Lower lobe of right lung (tissue), 2 donors: Measurements from ENCODE around the gene GPR101. TPM values are rescaled to one million over a fixed set of nuclear protein-coding genes. Genes with fewer than 3 reads are reported as not detected.

ENCODE experiments used
- ATAC-seq, 2 donors: fragments of 200-7000 bp; cut with Tn5 transposase; one replicate each; pipeline ENCODE4 v1.9.1; 2020 to 2022; ENCODE audit warnings: mild to moderate bottlenecking in 2 of 2, moderate library complexity in 2 of 2
- DNase-seq: peaks from one replicate; pipeline ENCODE4 v3.0.0-alpha.2; 2020
- H3K27ac ChIP-seq: fragments of 200-600 bp; one replicate; pipeline ENCODE4 v1.8.0; 2022
- H3K27me3 ChIP-seq: fragments of 200-600 bp; one replicate; pipeline ENCODE4 v1.8.0; 2022; ENCODE audit warnings: low read depth
- H3K36me3 ChIP-seq: fragments of 200-600 bp; one replicate; pipeline ENCODE4 v1.8.0; 2022; ENCODE audit warnings: mild to moderate bottlenecking
- H3K4me1 ChIP-seq: fragments of 200-600 bp; one replicate; pipeline ENCODE4 v1.8.0; 2022
- H3K4me3 ChIP-seq: fragments of 200-600 bp; one replicate; pipeline ENCODE4 v1.8.0; 2022; ENCODE audit warnings: mild to moderate bottlenecking
- H3K9me3 ChIP-seq: fragments of 200-600 bp; one replicate; pipeline ENCODE4 v1.8.0; 2022
- CTCF ChIP-seq: fragments of 200-600 bp; IDR thresholded peaks from one replicate; pipeline ENCODE4 v1.8.0; 2022; ENCODE audit warnings: antibody characterized with exemption, mild to moderate bottlenecking
- intact Hi-C: fragments of 100-400 bp; cut with DNase I; formaldehyde crosslinking; loops from one replicate; pipeline ENCODE4 v1.11.0; 2022
- long read RNA-seq: library from polyadenylated mRNA; unstranded; transcript quantifications from one replicate; pipeline ENCODE4 v2.0.0, GENCODE V29; 2021
- total RNA-seq: library from RNA; stranded (reverse); fragmentation: NEBNext Ultra II Directional; extraction: Animal tissue kit (Norgen Biotek cat#: 25700); gene quantifications from one replicate; pipeline ENCODE4 v1.2.1, GENCODE V29; 2021
- donor health status: DM: no; HTN: yes; CAD: no; lungs with severe emphysema.

The GPR101 gene
- total RNA-seq: not detected
- long read RNA-seq: 0 reads

GRCh38 chrX:137033774-137034507 is at the start of gene GPR101:
TSS of gene GPR101 (minus strand) at chrX:137033995. CDS start at chrX:137031674, 2,321 bp downstream.
- ATAC-seq (peak in 1 of 2 donors; percentile 33), DNase-seq (no peak)
- Histone ChIP-seq H3K36me3 (no peaks in the 10 kb centered on the region), H3K4me1 (peaks cover 7% of the 10 kb centered on the region), H3K27ac (no peak within 1 kb of the TSS), H3K9me3 (no peaks in the 10 kb centered on the region), H3K27me3 (peaks cover 21% of the 10 kb centered on the region), H3K4me3 (no peak within 1 kb of the TSS)
- intact Hi-C loops: no loop called here
- TF ChIP-seq CTCF: no peak

GRCh38 chrX:137081239-137081638 is 47.4 kb upstream of the GPR101 start:
- Histone ChIP-seq H3K36me3 (no peaks in the 10 kb centered on the region), H3K27me3 (no peaks in the 10 kb centered on the region), H3K27ac (no peak overlapping the region), H3K4me3 (no peak overlapping the region), H3K4me1 (no peaks in the 10 kb centered on the region), H3K9me3 (no peaks in the 10 kb centered on the region)
- DNase-seq: no peak
- intact Hi-C loops: no loop called here
- ATAC-seq: no peak
- TF ChIP-seq CTCF: no peak

GRCh38 chrX:137072396-137072795 is 38.6 kb upstream of the GPR101 start:
- TF ChIP-seq CTCF: no peak
- H3K27me3 ChIP-seq: no peaks in the 10 kb centered on the region

GRCh38 chrX:137071596-137071995 is 37.8 kb upstream of the GPR101 start:
- Histone ChIP-seq H3K36me3 (no peaks in the 10 kb centered on the region), H3K4me1 (no peaks in the 10 kb centered on the region), H3K27me3 (no peaks in the 10 kb centered on the region), H3K27ac (no peak overlapping the region), H3K9me3 (no peaks in the 10 kb centered on the region), H3K4me3 (no peak overlapping the region)
- intact Hi-C loops: no loop called here
- TF ChIP-seq CTCF: no peak
- ATAC-seq (no peak), DNase-seq (no peak)

More at GRCh38 chrX:137072396-137072795, 38.6 kb upstream of the GPR101 start:
- intact Hi-C loops: no loop called here
- H3K4me3 ChIP-seq: no peak overlapping the region
- H3K9me3 ChIP-seq: no peaks in the 10 kb centered on the region
- H3K27ac ChIP-seq: no peak overlapping the region
- no peaks in the 10 kb centered on the region for H3K36me3 ChIP-seq
- DNase-seq (no peak), ATAC-seq (no peak)
- H3K4me1 ChIP-seq: no peaks in the 10 kb centered on the region

- ATAC-seq (no peak), DNase-seq (no peak)
- H3K9me3 ChIP-seq: no peaks in the 10 kb centered on the region
- no peaks in the 10 kb centered on the region for H3K4me1 ChIP-seq
- intact Hi-C loops: no loop called here
- H3K27ac ChIP-seq: no peak overlapping the region
- no peaks in the 10 kb centered on the region for H3K36me3 ChIP-seq
- no peak overlapping the region for H3K4me3 ChIP-seq
- H3K27me3 ChIP-seq: no peaks in the 10 kb centered on the region
- TF ChIP-seq CTCF: no peak
These were observed 33.4 kb upstream of the GPR101 start for GRCh38 chrX:137067147-137067546.
